DND-41 (cell line): ENCODE data around the gene EHMT1.

Experiments
- EZH2 ChIP-seq: IDR thresholded peaks from 3 replicates; pipeline ENCODE4 v1.6.1; 2012; ENCODE audit warnings: borderline replicate concordance, low read depth, mild to moderate bottlenecking, moderate library complexity, low read length, inconsistent platforms; ENCODE audit not compliant: severe bottlenecking
- TF ChIP-seq, protein P1 (sequence below): IDR thresholded peaks from 2 replicates; pipeline ENCODE4 v1.5.1; 2012; ENCODE audit warnings: borderline replicate concordance, low read length, moderate library complexity, mild to moderate bottlenecking; ENCODE audit not compliant: poor library complexity, severe bottlenecking; ENCODE audit errors: extremely low read depth

GRCh38 chr9:137813167-137813566, 194.4 kb downstream of the EHMT1 start:
- TF ChIP-seq, protein P1, sequence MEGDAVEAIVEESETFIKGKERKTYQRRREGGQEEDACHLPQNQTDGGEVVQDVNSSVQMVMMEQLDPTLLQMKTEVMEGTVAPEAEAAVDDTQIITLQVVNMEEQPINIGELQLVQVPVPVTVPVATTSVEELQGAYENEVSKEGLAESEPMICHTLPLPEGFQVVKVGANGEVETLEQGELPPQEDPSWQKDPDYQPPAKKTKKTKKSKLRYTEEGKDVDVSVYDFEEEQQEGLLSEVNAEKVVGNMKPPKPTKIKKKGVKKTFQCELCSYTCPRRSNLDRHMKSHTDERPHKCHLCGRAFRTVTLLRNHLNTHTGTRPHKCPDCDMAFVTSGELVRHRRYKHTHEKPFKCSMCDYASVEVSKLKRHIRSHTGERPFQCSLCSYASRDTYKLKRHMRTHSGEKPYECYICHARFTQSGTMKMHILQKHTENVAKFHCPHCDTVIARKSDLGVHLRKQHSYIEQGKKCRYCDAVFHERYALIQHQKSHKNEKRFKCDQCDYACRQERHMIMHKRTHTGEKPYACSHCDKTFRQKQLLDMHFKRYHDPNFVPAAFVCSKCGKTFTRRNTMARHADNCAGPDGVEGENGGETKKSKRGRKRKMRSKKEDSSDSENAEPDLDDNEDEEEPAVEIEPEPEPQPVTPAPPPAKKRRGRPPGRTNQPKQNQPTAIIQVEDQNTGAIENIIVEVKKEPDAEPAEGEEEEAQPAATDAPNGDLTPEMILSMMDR: no peak
- no peak for TF ChIP-seq EZH2
